Panc1 (cell line): ENCODE data around the gene CD40LG. TPM values are rescaled to one million over a fixed set of nuclear protein-coding genes. Genes with fewer than 3 reads are reported as not detected.

Experiments
- ATAC-seq: fragments of 200-7000 bp; cut with Tn5 transposase; 2 replicates; pipeline ENCODE4 v1.9.1; 2020; ENCODE audit warnings: mild to moderate bottlenecking, moderate library complexity
- BruUV-seq: library from RNA; stranded (reverse); fragments of 400-500 nt; replicated peaks from 2 replicates; lab custom pipeline; 2021; lab: Mats Ljungman, UMichigan
- CTCF ChIA-PET: fragments of 300-600 bp; sonication (Branson Sonifier 250); formaldehyde crosslinking; loops from one replicate; lab custom pipeline; 2022; ENCODE audit warnings: antibody characterized with exemption; lab: Charles Lee
- POLR2A ChIA-PET: fragments of 300-600 bp; sonication (Branson Sonifier 250); formaldehyde crosslinking; loops from one replicate; lab custom pipeline; 2022; ENCODE audit warnings: antibody characterized with exemption; lab: Charles Lee
- DNase-seq: peaks from one replicate; pipeline ENCODE4 v3.0.0-alpha.2; 2010; ENCODE audit warnings: low read depth, low spot score
- H3K27ac ChIP-seq: 2 replicates; pipeline ENCODE4 v1.5.1; 2011; ENCODE audit warnings: mild to moderate bottlenecking, low read length, inconsistent platforms
- H3K27me3 ChIP-seq: fragments of 200-500 bp; sonication (Bioruptor generic); 2 replicates; pipeline ENCODE4 v1.6.0; 2014; ENCODE audit warnings: low read length, inconsistent platforms; ENCODE audit not compliant: control insufficient read depth, insufficient read depth
- H3K36me3 ChIP-seq: fragments of 200-500 bp; sonication (Bioruptor generic); 2 replicates; pipeline ENCODE4 v1.5.1; 2014; ENCODE audit warnings: inconsistent platforms, mild to moderate bottlenecking, low read length, moderate library complexity; ENCODE audit not compliant: control insufficient read depth, insufficient read depth
- H3K4me1 ChIP-seq: 2 replicates; pipeline ENCODE4 v1.5.1; 2011; ENCODE audit warnings: inconsistent platforms, mild to moderate bottlenecking, low read length, moderate library complexity; ENCODE audit not compliant: control insufficient read depth, insufficient read depth
- H3K4me3 ChIP-seq, 2 experiments: 2 replicates each; pipeline ENCODE4 v1.5.1; 2011 to 2012; ENCODE audit warnings: low read depth in 2 of 2, low read length in 2 of 2, mild to moderate bottlenecking in 2 of 2, inconsistent platforms in 1 of 2, moderate library complexity in 1 of 2
- H3K9me3 ChIP-seq: fragments of 200-500 bp; sonication (Bioruptor generic); 2 replicates; pipeline ENCODE4 v1.5.1; 2014; ENCODE audit warnings: low read depth, mild to moderate bottlenecking, inconsistent platforms, low read length, moderate library complexity; ENCODE audit not compliant: control insufficient read depth, insufficient read depth
- POLR2AphosphoS5 ChIP-seq: IDR thresholded peaks from 2 replicates; pipeline ENCODE4 v1.6.1; 2012; ENCODE audit warnings: mild to moderate bottlenecking, low read depth, low read length, moderate library complexity
- SIN3A ChIP-seq: IDR thresholded peaks from 2 replicates; pipeline ENCODE4 v1.6.1; 2012; ENCODE audit warnings: low read depth, mild to moderate bottlenecking, low read length, moderate library complexity, borderline replicate concordance; ENCODE audit not compliant: insufficient read depth
- TCF7L2 ChIP-seq: IDR thresholded peaks from 2 replicates; pipeline ENCODE4 v1.6.1; 2011; ENCODE audit warnings: mild to moderate bottlenecking, low read depth, low read length, inconsistent platforms
- in situ Hi-C: cut with HindIII; loops from 2 replicates; pipeline ENCODE4 v1.10.0; 2016; ENCODE audit warnings: low sequenced_read_pairs, low pct_unique_long_range_greater_than_20kb
- intact Hi-C: fragments of 100-400 bp; cut with micrococcal nuclease; formaldehyde crosslinking; loops from one replicate; pipeline ENCODE4 v1.10.0; 2022; ENCODE audit not compliant: unreplicated experiment
- total RNA-seq: library from RNA; stranded (reverse); gene quantifications from one replicate; pipeline ENCODE4 v1.2.1, GENCODE V29; 2021; ENCODE audit not compliant: unreplicated experiment
- TF ChIP-seq, protein P1 (sequence below): fragments of 450-650 bp; IDR thresholded peaks from 2 replicates; pipeline ENCODE4 v1.5.1; 2017; ENCODE audit warnings: mild to moderate bottlenecking
- TF ChIP-seq, protein P2 (sequence below), 2 experiments: IDR thresholded peaks; 2 replicates each; pipeline ENCODE4 v1.6.1; 2011 to 2012; ENCODE audit warnings: low read depth in 2 of 2, control low read depth in 1 of 2, low read length in 1 of 2, mild to moderate bottlenecking in 1 of 2, moderate library complexity in 1 of 2; ENCODE audit not compliant: insufficient read depth in 1 of 2

CD40LG gene
- total RNA-seq, 1 experiment from 2014 or later = not detected

DNA sequence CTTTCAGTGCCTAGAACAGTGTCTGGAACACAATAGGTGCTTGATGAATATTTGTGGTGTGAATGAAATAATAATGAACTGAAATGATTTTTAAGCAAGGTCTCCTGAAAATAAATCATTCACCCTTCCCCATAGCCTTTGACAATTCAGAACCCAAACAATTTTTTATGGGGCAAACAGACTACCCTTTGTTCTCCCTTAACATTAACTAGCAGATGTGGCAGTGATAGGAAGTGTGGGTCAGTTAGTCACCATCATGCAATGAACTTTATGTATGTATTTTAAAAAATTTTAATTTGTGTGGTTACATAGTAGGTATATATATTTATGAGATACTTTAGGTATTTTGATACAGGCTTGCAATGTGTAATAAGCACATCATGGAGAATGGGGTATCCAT, 27.2 kb upstream of the CD40LG start:
- no TSS peak for BruUV-seq
- CTCF ChIA-PET = no interaction called here
- Histone ChIP-seq H3K27ac (no peak overlapping the region), H3K4me3 (no peak overlapping the region), H3K9me3 (no peaks in the 10 kb centered on the region), H3K36me3 (no peaks in the 10 kb centered on the region), H3K27me3 (no peaks in the 10 kb centered on the region), H3K4me1 (no peaks in the 10 kb centered on the region)
- intact Hi-C loops (no loop called here), in situ Hi-C loops (no loop called here)
- POLR2A ChIA-PET = no interaction called here
- TF ChIP-seq SIN3A (no peak), POLR2AphosphoS5 (no peak), TCF7L2 (no peak)
- TF ChIP-seq, protein P1, sequence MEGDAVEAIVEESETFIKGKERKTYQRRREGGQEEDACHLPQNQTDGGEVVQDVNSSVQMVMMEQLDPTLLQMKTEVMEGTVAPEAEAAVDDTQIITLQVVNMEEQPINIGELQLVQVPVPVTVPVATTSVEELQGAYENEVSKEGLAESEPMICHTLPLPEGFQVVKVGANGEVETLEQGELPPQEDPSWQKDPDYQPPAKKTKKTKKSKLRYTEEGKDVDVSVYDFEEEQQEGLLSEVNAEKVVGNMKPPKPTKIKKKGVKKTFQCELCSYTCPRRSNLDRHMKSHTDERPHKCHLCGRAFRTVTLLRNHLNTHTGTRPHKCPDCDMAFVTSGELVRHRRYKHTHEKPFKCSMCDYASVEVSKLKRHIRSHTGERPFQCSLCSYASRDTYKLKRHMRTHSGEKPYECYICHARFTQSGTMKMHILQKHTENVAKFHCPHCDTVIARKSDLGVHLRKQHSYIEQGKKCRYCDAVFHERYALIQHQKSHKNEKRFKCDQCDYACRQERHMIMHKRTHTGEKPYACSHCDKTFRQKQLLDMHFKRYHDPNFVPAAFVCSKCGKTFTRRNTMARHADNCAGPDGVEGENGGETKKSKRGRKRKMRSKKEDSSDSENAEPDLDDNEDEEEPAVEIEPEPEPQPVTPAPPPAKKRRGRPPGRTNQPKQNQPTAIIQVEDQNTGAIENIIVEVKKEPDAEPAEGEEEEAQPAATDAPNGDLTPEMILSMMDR = no peak
- TF ChIP-seq, protein P2, sequence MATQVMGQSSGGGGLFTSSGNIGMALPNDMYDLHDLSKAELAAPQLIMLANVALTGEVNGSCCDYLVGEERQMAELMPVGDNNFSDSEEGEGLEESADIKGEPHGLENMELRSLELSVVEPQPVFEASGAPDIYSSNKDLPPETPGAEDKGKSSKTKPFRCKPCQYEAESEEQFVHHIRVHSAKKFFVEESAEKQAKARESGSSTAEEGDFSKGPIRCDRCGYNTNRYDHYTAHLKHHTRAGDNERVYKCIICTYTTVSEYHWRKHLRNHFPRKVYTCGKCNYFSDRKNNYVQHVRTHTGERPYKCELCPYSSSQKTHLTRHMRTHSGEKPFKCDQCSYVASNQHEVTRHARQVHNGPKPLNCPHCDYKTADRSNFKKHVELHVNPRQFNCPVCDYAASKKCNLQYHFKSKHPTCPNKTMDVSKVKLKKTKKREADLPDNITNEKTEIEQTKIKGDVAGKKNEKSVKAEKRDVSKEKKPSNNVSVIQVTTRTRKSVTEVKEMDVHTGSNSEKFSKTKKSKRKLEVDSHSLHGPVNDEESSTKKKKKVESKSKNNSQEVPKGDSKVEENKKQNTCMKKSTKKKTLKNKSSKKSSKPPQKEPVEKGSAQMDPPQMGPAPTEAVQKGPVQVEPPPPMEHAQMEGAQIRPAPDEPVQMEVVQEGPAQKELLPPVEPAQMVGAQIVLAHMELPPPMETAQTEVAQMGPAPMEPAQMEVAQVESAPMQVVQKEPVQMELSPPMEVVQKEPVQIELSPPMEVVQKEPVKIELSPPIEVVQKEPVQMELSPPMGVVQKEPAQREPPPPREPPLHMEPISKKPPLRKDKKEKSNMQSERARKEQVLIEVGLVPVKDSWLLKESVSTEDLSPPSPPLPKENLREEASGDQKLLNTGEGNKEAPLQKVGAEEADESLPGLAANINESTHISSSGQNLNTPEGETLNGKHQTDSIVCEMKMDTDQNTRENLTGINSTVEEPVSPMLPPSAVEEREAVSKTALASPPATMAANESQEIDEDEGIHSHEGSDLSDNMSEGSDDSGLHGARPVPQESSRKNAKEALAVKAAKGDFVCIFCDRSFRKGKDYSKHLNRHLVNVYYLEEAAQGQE (IDR thresholded peaks at IDR 0.05; ENCODE audit: insufficient read depth in 1 of 2, low read depth in 2 of 2, low read length in 1 of 2) = no peak
- no peak for ATAC-seq
- DNase-seq = no peak

DNA sequence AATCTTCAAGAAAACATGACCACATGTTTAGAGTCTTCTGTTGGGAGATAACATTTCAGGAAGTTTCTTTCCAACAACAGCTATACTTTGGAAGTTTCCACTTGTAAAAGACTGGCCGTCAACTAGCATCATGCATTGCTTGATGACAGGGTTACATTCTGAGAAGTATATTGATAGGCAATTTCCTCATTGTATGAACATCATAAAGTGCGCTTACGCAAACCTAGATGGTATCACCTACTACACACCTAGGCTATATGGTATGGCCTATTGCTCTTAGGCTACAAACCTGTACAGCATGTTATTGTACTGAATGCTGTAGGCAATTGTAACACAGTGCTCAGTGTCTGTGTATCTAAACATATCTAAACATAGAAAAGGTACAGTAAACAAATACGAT, 25.4 kb upstream of the CD40LG start:
- no TSS peak for BruUV-seq
- no peaks in the 10 kb centered on the region for H3K4me1 ChIP-seq
- DNase-seq = no peak
- H3K27ac ChIP-seq = no peak overlapping the region
- intact Hi-C loops = no loop called here
- in situ Hi-C loops = no loop called here
- no peak for ATAC-seq
- ChIA-PET CTCF (no interaction called here), POLR2A (no interaction called here)
- H3K4me3 ChIP-seq = no peak overlapping the region
- H3K9me3 ChIP-seq = no peaks in the 10 kb centered on the region
- no peaks in the 10 kb centered on the region for H3K36me3 ChIP-seq
- no peak for TF ChIP-seq SIN3A
- TF ChIP-seq POLR2AphosphoS5 = no peak
- TF ChIP-seq TCF7L2 = no peak
- TF ChIP-seq, protein P2 (IDR thresholded peaks at IDR 0.05; ENCODE audit: insufficient read depth in 1 of 2, low read depth in 2 of 2, low read length in 1 of 2) = no peak
- TF ChIP-seq, protein P1 = no peak
- no peaks in the 10 kb centered on the region for H3K27me3 ChIP-seq
